HCT116 (cell line): Measurements from ENCODE around the gene ITGAV. TPM values are rescaled to one million over a fixed set of nuclear protein-coding genes. Genes with fewer than 3 reads are reported as not detected.

ENCODE experiments used
- ATAC-seq: fragments of 200-7000 bp; cut with Tn5 transposase; 2 replicates; pipeline ENCODE4 v1.9.1; 2020; ENCODE audit warnings: mild to moderate bottlenecking, moderate library complexity
- BruUV-seq: library from RNA; stranded (reverse); fragments of 400-500 nt; replicated peaks from 2 replicates; lab custom pipeline; 2021; lab: Mats Ljungman, UMichigan
- CTCF ChIA-PET: fragments of 300-600 bp; sonication (Branson Sonifier 250); formaldehyde crosslinking; loops from one replicate; lab custom pipeline; 2021; ENCODE audit warnings: antibody characterized with exemption; lab: Charles Lee
- POLR2A ChIA-PET: fragments of 300-600, 350-600 bp; sonication (Branson Sonifier 250); formaldehyde crosslinking; loops from one replicate; lab custom pipeline; 2021; ENCODE audit warnings: antibody characterized with exemption; lab: Charles Lee
- RAD21 ChIA-PET, 2 experiments: fragments of 300-600 bp; sonication (Branson Sonifier 250); formaldehyde crosslinking; loops; one replicate each; lab custom pipeline; 2023; ENCODE audit warnings: low total read pairs in 2 of 2; ENCODE audit not compliant: uncharacterized antibody in 2 of 2, unreplicated experiment in 2 of 2, low non-redundant PET in 1 of 2; lab: Charles Lee
- DNase-seq: peaks from one replicate; pipeline ENCODE4 v3.0.0-alpha.2; 2010; ENCODE audit warnings: low read depth, low spot score
- H2AFZ ChIP-seq: fragments of 200-600 bp; shearing (Covaris generic), sonication (generic); 2 replicates; pipeline ENCODE4 v1.6.1; 2017; ENCODE audit warnings: low read depth, mixed run types, mixed read lengths, antibody characterized with exemption, low read length; ENCODE audit not compliant: poor library complexity, severe bottlenecking
- H3K27ac ChIP-seq: 2 replicates; pipeline ENCODE4 v1.5.1; 2012; ENCODE audit warnings: low read depth, low read length
- H3K27me3 ChIP-seq: fragments of 200-600 bp; sonication (generic); 2 replicates; pipeline ENCODE4 v1.6.1; 2016; ENCODE audit warnings: mixed run types, low read length, mixed read lengths; ENCODE audit not compliant: insufficient read depth
- H3K36me3 ChIP-seq, 2 experiments: fragments of 200-500 bp in 1 of 2; fragments of 200-600 bp in 1 of 2; sonication (Bioruptor generic) in 1 of 2; sonication (generic) in 1 of 2; 2 replicates each; pipeline versions ENCODE4 v1.5.1 to v1.6.1; 2014 to 2016; ENCODE audit warnings: low read length in 2 of 2, inconsistent platforms in 1 of 2, mixed read lengths in 1 of 2, mixed run types in 1 of 2; ENCODE audit not compliant: insufficient read depth in 2 of 2, control insufficient read depth in 1 of 2
- H3K4me1 ChIP-seq, 2 experiments: fragments of 200-600 bp in 1 of 2; sonication (generic) in 1 of 2; 2 replicates each; pipeline versions ENCODE4 v1.5.1 to v1.6.1; 2012 to 2017; ENCODE audit warnings: low read length in 2 of 2, inconsistent platforms in 1 of 2, mild to moderate bottlenecking in 1 of 2, mixed read lengths in 1 of 2, mixed run types in 1 of 2, moderate library complexity in 1 of 2; ENCODE audit not compliant: insufficient read depth in 2 of 2, control insufficient read depth in 1 of 2
- H3K4me2 ChIP-seq: fragments of 200-600 bp; sonication (generic); 2 replicates; pipeline ENCODE4 v1.6.1; 2017; ENCODE audit warnings: mixed run types, low read length, mixed read lengths
- H3K4me3 ChIP-seq, 2 experiments: fragments of 200-600 bp in 1 of 2; sonication (generic) in 1 of 2; replicated peaks in 1 of 2; 2 replicates each; pipeline ENCODE4 v1.5.1; 2011 to 2016; ENCODE audit warnings: low read length in 2 of 2, control low read depth in 1 of 2, low read depth in 1 of 2, mild to moderate bottlenecking in 1 of 2, mixed read lengths in 1 of 2, mixed run types in 1 of 2
- H3K79me2 ChIP-seq: fragments of 200-600 bp; sonication (generic); 2 replicates; pipeline ENCODE4 v1.6.1; 2017; ENCODE audit warnings: mild to moderate bottlenecking, mixed run types, low read length, moderate library complexity, mixed read lengths; ENCODE audit not compliant: insufficient read depth
- H3K9ac ChIP-seq: fragments of 200-600 bp; sonication (generic); 2 replicates; pipeline ENCODE4 v1.6.1; 2016; ENCODE audit warnings: low read length, mixed read lengths
- H3K9me2 ChIP-seq: fragments of 200-600 bp; sonication (generic), shearing (Covaris generic); 2 replicates; pipeline ENCODE4 v1.6.1; 2017; ENCODE audit warnings: mixed run types, mild to moderate bottlenecking, moderate library complexity; ENCODE audit not compliant: insufficient read depth
- H3K9me3 ChIP-seq, 2 experiments: fragments of 200-500 bp in 1 of 2; fragments of 200-600 bp in 1 of 2; sonication (Bioruptor generic) in 1 of 2; sonication (generic) in 1 of 2; 2 replicates each; pipeline ENCODE4 v1.6.1; 2014 to 2017; ENCODE audit warnings: low read length in 2 of 2, mixed read lengths in 2 of 2, inconsistent platforms in 1 of 2, low read depth in 1 of 2, mild to moderate bottlenecking in 1 of 2, mixed run types in 1 of 2, moderate library complexity in 1 of 2; ENCODE audit not compliant: control insufficient read depth in 1 of 2, insufficient read depth in 1 of 2
- H4K20me1 ChIP-seq: fragments of 200-600 bp; sonication (generic), shearing (Covaris generic); 2 replicates; pipeline ENCODE4 v1.6.1; 2017; ENCODE audit warnings: mixed run types, mild to moderate bottlenecking, moderate library complexity; ENCODE audit not compliant: insufficient read depth
- ATF3 ChIP-seq: IDR thresholded peaks from 2 replicates; pipeline ENCODE4 v1.6.1; 2012
- CBX3 ChIP-seq: IDR thresholded peaks from 2 replicates; pipeline ENCODE4 v1.6.1; 2012; ENCODE audit warnings: low read depth
- ELF1 ChIP-seq: IDR thresholded peaks from 2 replicates; pipeline ENCODE4 v1.6.1; 2012; ENCODE audit warnings: low read depth, borderline replicate concordance
- REST ChIP-seq: IDR thresholded peaks from 2 replicates; pipeline ENCODE4 v1.6.1; 2012; ENCODE audit warnings: low read depth
- SP1 ChIP-seq: IDR thresholded peaks from 2 replicates; pipeline ENCODE4 v1.6.1; 2012; ENCODE audit warnings: low read depth
- SRF ChIP-seq: IDR thresholded peaks from 2 replicates; pipeline ENCODE4 v1.6.1; 2012; ENCODE audit warnings: low read depth
- YY1 ChIP-seq: IDR thresholded peaks from 2 replicates; pipeline ENCODE4 v1.6.1; 2011; ENCODE audit warnings: low read length, low read depth, moderate library complexity, mild to moderate bottlenecking; ENCODE audit not compliant: insufficient replicate concordance; ENCODE audit errors: extremely low read depth
- ZFX ChIP-seq: fragments of 450-650 bp; IDR thresholded peaks from 2 replicates; pipeline ENCODE4 v1.6.1; 2017
- ZNF274 ChIP-seq: fragments of 200-500 bp; sonication (Bioruptor generic); IDR thresholded peaks from 2 replicates; pipeline ENCODE4 v1.6.1; 2014; ENCODE audit warnings: mild to moderate bottlenecking, low read depth, low read length, inconsistent platforms
- intact Hi-C: fragments of 100-400 bp; cut with micrococcal nuclease; formaldehyde crosslinking; loops from 2 replicates; pipeline ENCODE4 v1.10.0; 2022
- total RNA-seq: library from RNA; stranded (reverse); gene quantifications from one replicate; pipeline ENCODE4 v1.2.1, GENCODE V29; 2021; ENCODE audit not compliant: unreplicated experiment

The ITGAV gene
- total RNA-seq, 1 experiment from 2014 or later: 36.3 TPM

- RAD21 ChIA-PET: no interaction called here
- CTCF ChIA-PET: no interaction called here
- H3K4me2 ChIP-seq: no peak overlapping the region
- ATAC-seq (no peak), DNase-seq (no peak)
- no peak overlapping the region for H3K4me3 ChIP-seq
- H3K27me3 ChIP-seq: no peaks in the 10 kb centered on the region
- POLR2A ChIA-PET: no interaction called here
- no peaks in the 10 kb centered on the region for H3K4me1 ChIP-seq
- TF ChIP-seq ELF1 (no peak), ZNF274 (no peak), ZFX (no peak), SRF (no peak), YY1 (no peak), ATF3 (no peak), CBX3 (no peak), REST (no peak), SP1 (no peak)
- TF ChIP-seq, all 23 proteins: peak for 0
- Histone ChIP-seq H4K20me1 (no peaks in the 10 kb centered on the region), H3K79me2 (no peaks in the 10 kb centered on the region), H3K9me2 (no peaks in the 10 kb centered on the region), H3K9ac (no peak overlapping the region), H3K27ac (no peak overlapping the region), H3K9me3 (no peaks in the 10 kb centered on the region), H3K36me3 (no peaks in the 10 kb centered on the region), H2AFZ (no peak overlapping the region)
- BruUV-seq: no TSS peak
- intact Hi-C loops: no loop called here
Measured at GRCh38 chr2:186653511-186653910, 63.7 kb downstream of the ITGAV start.
